ENCODE data around the gene CCT7. TPM values are rescaled to one million over a fixed set of nuclear protein-coding genes. Genes with fewer than 3 reads are reported as not detected.

Gene CCT7
- total and polyA plus RNA-seq, 10 of the 15 experiments (the other 5 are each of a cell fraction or from before 2014, with no cell fraction given), result 206 to 598 (median 486) TPM

DNA sequence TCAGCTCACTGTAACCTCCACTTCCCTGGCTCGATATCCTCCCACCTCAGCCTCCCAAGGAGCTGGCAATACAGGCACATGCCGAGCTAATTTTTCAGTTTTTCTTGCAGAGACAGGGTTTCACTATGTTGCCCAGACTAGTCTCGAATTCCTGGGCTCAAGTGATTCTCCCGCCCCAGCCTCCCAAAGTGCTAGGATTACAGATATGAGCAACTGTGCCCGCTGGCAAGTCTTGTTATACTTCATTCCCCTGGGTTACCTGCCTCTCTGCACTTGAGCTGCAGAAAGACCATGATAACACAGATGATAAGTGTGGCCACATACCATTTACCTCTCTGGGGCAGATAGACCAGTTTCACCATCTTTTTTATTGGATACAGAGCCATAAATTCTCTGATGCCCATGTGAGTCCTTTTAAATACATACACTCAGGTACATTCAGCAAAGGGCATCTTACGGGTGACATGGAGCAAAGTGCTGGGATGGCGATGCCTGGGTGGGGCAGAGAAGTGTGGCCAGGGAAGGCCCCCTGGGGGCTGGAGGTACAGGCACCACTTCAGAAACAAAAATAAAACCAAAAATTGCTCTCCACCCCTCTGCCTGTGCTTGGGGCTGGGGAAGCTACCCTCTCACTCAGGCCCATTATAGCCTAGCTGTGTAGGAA is 20.4 kb downstream of the CCT7 start:
- ChIA-PET POLR2A (no interaction called here), RAD21 (ENCODE audit: unreplicated experiment) (no interaction called here), CTCF (interaction anchor here (0.7 to 2.3 kb wide), 3 partner anchors 35 to 1196 kb away, joined by 3 to 14 read pairs (median 4); no protein-coding TSS in a partner anchor), SMC1A (ENCODE audit: uncharacterized antibody, unreplicated experiment) (interaction anchor here (1.4 kb wide), 1 partner anchor 34 kb away, joined by 5 read pairs; no protein-coding TSS in a partner anchor)
- in situ Hi-C loops (cut with MboI) (no loop called here), intact Hi-C loops (cut with micrococcal nuclease; ENCODE audit: unreplicated experiment) (no loop called here)
- no peak overlapping the region for H3K4me2 ChIP-seq (ENCODE audit: control insufficient read depth, insufficient read depth)
- BruUV-seq (replicated peaks), result no TSS peak
- H3K9ac ChIP-seq (ENCODE audit: control insufficient read depth, insufficient read depth, low read length), result no peak overlapping the region
- peaks cover 26 to 42% of the 10 kb centered on the region in 2 experiments for H3K36me3 ChIP-seq (ENCODE audit: control insufficient read depth in 2 of 2, insufficient read depth in 2 of 2, low read length in 1 of 2)
- no peaks in the 10 kb centered on the region for H3K27me3 ChIP-seq (replicated peaks in 1 of 2; ENCODE audit: control insufficient read depth in 2 of 2, insufficient read depth in 2 of 2, low read length in 1 of 2)
- 90% methylated on average over 7 of the region's 7 CpGs for WGBS (ENCODE audit: insufficient coverage, insufficient replicate concordance, low lambda C conversion rate, missing lambda C conversion rate)
- H4K20me1 ChIP-seq (ENCODE audit: control insufficient read depth, insufficient read depth), result no peaks in the 10 kb centered on the region
- no peaks in the 10 kb centered on the region for H3K4me1 ChIP-seq (ENCODE audit: control insufficient read depth, insufficient read depth, low read length)
- H3K79me2 ChIP-seq (ENCODE audit: control insufficient read depth, insufficient read depth, low read length), result no peaks in the 10 kb centered on the region
- ATAC-seq (peak; percentile 6; the same call in 1 of the 3 replicates), DNase-seq (ENCODE audit: low read depth, low spot score) (no peak), FAIRE-seq (no peak)
- TF ChIP-seq NR2C1 (IDR thresholded peaks at IDR 0.05), result no peak
- no peak for TF ChIP-seq NR2C2 (IDR thresholded peaks at IDR 0.05; ENCODE audit: borderline replicate concordance, control insufficient read depth, insufficient read length, low read depth)
- TF ChIP-seq PML (IDR thresholded peaks at IDR 0.05; ENCODE audit: low read length), result peak; percentile 29; the same call in 1 of the 2 replicates
- no peak for TF ChIP-seq ETV6 (conservative IDR thresholded peaks at IDR 0.05 in 1 of 2, IDR thresholded peaks at IDR 0.05 in 1 of 2; ENCODE audit: borderline replicate concordance in 1 of 2, low read depth in 1 of 2)
- no peak for TF ChIP-seq RB1 (IDR thresholded peaks at IDR 0.05; ENCODE audit: borderline replicate concordance)
- TF ChIP-seq YBX1 (IDR thresholded peaks at IDR 0.05), result no peak
- no peak for TF ChIP-seq TCF12 (IDR thresholded peaks at IDR 0.05; ENCODE audit: low read depth, low read length)
- TF ChIP-seq, protein P1, sequence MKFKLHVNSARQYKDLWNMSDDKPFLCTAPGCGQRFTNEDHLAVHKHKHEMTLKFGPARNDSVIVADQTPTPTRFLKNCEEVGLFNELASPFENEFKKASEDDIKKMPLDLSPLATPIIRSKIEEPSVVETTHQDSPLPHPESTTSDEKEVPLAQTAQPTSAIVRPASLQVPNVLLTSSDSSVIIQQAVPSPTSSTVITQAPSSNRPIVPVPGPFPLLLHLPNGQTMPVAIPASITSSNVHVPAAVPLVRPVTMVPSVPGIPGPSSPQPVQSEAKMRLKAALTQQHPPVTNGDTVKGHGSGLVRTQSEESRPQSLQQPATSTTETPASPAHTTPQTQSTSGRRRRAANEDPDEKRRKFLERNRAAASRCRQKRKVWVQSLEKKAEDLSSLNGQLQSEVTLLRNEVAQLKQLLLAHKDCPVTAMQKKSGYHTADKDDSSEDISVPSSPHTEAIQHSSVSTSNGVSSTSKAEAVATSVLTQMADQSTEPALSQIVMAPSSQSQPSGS (IDR thresholded peaks at IDR 0.05; ENCODE audit: low read length), result 0 out of 2 replicates have a peak, but pooled peaks have one; percentile 24
- no peak for TF ChIP-seq ZSCAN29 (IDR thresholded peaks at IDR 0.05)
- TF ChIP-seq, protein P2, sequence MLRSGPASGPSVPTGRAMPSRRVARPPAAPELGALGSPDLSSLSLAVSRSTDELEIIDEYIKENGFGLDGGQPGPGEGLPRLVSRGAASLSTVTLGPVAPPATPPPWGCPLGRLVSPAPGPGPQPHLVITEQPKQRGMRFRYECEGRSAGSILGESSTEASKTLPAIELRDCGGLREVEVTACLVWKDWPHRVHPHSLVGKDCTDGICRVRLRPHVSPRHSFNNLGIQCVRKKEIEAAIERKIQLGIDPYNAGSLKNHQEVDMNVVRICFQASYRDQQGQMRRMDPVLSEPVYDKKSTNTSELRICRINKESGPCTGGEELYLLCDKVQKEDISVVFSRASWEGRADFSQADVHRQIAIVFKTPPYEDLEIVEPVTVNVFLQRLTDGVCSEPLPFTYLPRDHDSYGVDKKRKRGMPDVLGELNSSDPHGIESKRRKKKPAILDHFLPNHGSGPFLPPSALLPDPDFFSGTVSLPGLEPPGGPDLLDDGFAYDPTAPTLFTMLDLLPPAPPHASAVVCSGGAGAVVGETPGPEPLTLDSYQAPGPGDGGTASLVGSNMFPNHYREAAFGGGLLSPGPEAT (IDR thresholded peaks at IDR 0.05; ENCODE audit: low read depth), result no peak
- no peak for TF ChIP-seq TARDBP (IDR thresholded peaks at IDR 0.05; ENCODE audit: borderline replicate concordance)
- TF ChIP-seq STAT1 (conservative IDR thresholded peaks at IDR 0.05), result no peak
- no peak for TF ChIP-seq EGR1 (IDR thresholded peaks at IDR 0.05; ENCODE audit: borderline replicate concordance in 1 of 2, low read depth in 2 of 2, low read length in 2 of 2)
- TF ChIP-seq ZNF217 (IDR thresholded peaks at IDR 0.05), result no peak
- TF ChIP-seq NBN (IDR thresholded peaks at IDR 0.05), result no peak
- no peak for TF ChIP-seq ATF7 (IDR thresholded peaks at IDR 0.05; ENCODE audit: low read depth)
- no peak for TF ChIP-seq ZZZ3 (IDR thresholded peaks at IDR 0.05; ENCODE audit: control insufficient read depth, insufficient read length, low read depth)
- TF ChIP-seq POU2F2 (IDR thresholded peaks at IDR 0.05; ENCODE audit: borderline replicate concordance, low read depth, low read length), result no peak
- 0 out of 2 replicates have a peak, but pooled peaks have one; percentile 32 for TF ChIP-seq SMAD5 (IDR thresholded peaks at IDR 0.05; ENCODE audit: low read depth)
- TF ChIP-seq CREB1 (IDR thresholded peaks at IDR 0.05; ENCODE audit: low read depth), result no peak
- no peak for TF ChIP-seq MYC (IDR thresholded peaks at IDR 0.05; ENCODE audit: insufficient read depth, insufficient read length, insufficient replicate concordance, low read length, severe bottlenecking)
- H3K9me3 ChIP-seq (replicated peaks; ENCODE audit: control insufficient read depth, insufficient read depth, low read length), result no peaks in the 10 kb centered on the region
- H3K27ac ChIP-seq (ENCODE audit: control insufficient read depth, insufficient read depth), result no peak overlapping the region
- no peak overlapping the region for H2AFZ ChIP-seq (ENCODE audit: control insufficient read depth, low read depth, low read length)
- no peak overlapping the region for H3K4me3 ChIP-seq
